Retinal pigment epithelial cell (primary cell): ENCODE data around the gene AMDHD2.
"Not testable (repeated sequence)": the region's sequence is repeated elsewhere in the genome, so short reads cannot be mapped to it uniquely, and the experiment has no call there.

Experiments
- DNase-seq: peaks from one replicate; pipeline ENCODE4 v3.0.0-alpha.2; 2010; ENCODE audit warnings: low read depth
- H3K4me3 ChIP-seq: 2 replicates; pipeline ENCODE4 v1.5.1; 2011; ENCODE audit warnings: mild to moderate bottlenecking, low read length, control low read depth, moderate library complexity
- CTCF ChIP-seq: conservative IDR thresholded peaks from 2 replicates; pipeline ENCODE4 v1.5.1; 2011; ENCODE audit warnings: low read depth, low read length, control low read depth, inconsistent platforms

The AMDHD2 gene

GRCh38 chr16:2580143-2580542 lies 60.0 kb downstream of the AMDHD2 start:
- TF ChIP-seq CTCF = peak; percentile 19
- not testable (repeated sequence) for H3K4me3 ChIP-seq, DNase-seq

- H3K4me3 ChIP-seq, DNase-seq: not testable (repeated sequence)
These were observed 60.6 kb downstream of the AMDHD2 start for GRCh38 chr16:2580818-2581217.
